ENCODE results near the gene ROBO4. TPM values are rescaled to one million over a fixed set of nuclear protein-coding genes. Genes with fewer than 3 reads are reported as not detected.

The ROBO4 gene
- total and polyA plus RNA-seq, 5 donors = 11.7 to 17.4 (median 16.1) TPM

- Histone ChIP-seq H3K27ac (ENCODE audit: low read length) (no peak within 1 kb of the TSS), H3K4me3 (ENCODE audit: low read length) (no peak within 1 kb of the TSS), H3K4me1 (ENCODE audit: control insufficient read depth, insufficient read depth, low read length) (peaks cover 2% of the 10 kb centered on the region), H3K27me3 (ENCODE audit: control insufficient read depth, insufficient read depth) (no peaks in the 10 kb centered on the region), H3K9me3 (ENCODE audit: control insufficient read depth, low read length) (no peaks in the 10 kb centered on the region)
- 92% methylated on average over 3 of the region's 3 CpGs for WGBS
- intact Hi-C loops (cut with DNase I) = no loop called here
- ATAC-seq (no peak), DNase-seq (no peak)
Observed at GRCh38 chr11:124918950-124919349, 21.3 kb upstream of the ROBO4 start, which contains the start of gene HEPN1. TSS of gene HEPN1 (plus strand) at chr11:124919250.

GRCh38 chr11:124917115-124917637 is 19.5 kb upstream of the ROBO4 start:
- H3K27ac ChIP-seq (ENCODE audit: low read length) = no peak overlapping the region
- no peak overlapping the region for H3K4me3 ChIP-seq (ENCODE audit: low read length)
- intact Hi-C loops (cut with DNase I) = no loop called here
- no peaks in the 10 kb centered on the region for H3K9me3 ChIP-seq (ENCODE audit: control insufficient read depth, low read length)
- ATAC-seq (no peak), DNase-seq (no peak)
- no peaks in the 10 kb centered on the region for H3K27me3 ChIP-seq (ENCODE audit: control insufficient read depth, insufficient read depth)
- H3K4me1 ChIP-seq (ENCODE audit: control insufficient read depth, insufficient read depth, low read length) = peaks cover 2% of the 10 kb centered on the region
- WGBS = 76% methylated on average over 6 of the region's 6 CpGs

GRCh38 chr11:124916370-124916710 is 18.7 kb upstream of the ROBO4 start:
- Histone ChIP-seq H3K4me1 (ENCODE audit: control insufficient read depth, insufficient read depth, low read length) (peaks cover 2% of the 10 kb centered on the region), H3K9me3 (ENCODE audit: control insufficient read depth, low read length) (no peaks in the 10 kb centered on the region), H3K27ac (ENCODE audit: low read length) (no peak overlapping the region), H3K4me3 (ENCODE audit: low read length) (no peak overlapping the region), H3K27me3 (ENCODE audit: control insufficient read depth, insufficient read depth) (no peaks in the 10 kb centered on the region)
- DNase-seq (no peak), ATAC-seq (no peak)
- intact Hi-C loops (cut with DNase I) = no loop called here

- peaks cover 2% of the 10 kb centered on the region for H3K4me1 ChIP-seq (ENCODE audit: control insufficient read depth, insufficient read depth, low read length)
- DNase-seq (no peak), ATAC-seq (no peak)
- H3K9me3 ChIP-seq (ENCODE audit: control insufficient read depth, low read length) = no peaks in the 10 kb centered on the region
- H3K27me3 ChIP-seq (ENCODE audit: control insufficient read depth, insufficient read depth) = no peaks in the 10 kb centered on the region
- no peak overlapping the region for H3K27ac ChIP-seq (ENCODE audit: low read length)
- no peak overlapping the region for H3K4me3 ChIP-seq (ENCODE audit: low read length)
- intact Hi-C loops (cut with DNase I) = no loop called here
- 82% methylated on average over 3 of the region's 3 CpGs for whole genome bisulfite sequencing
Observed at GRCh38 chr11:124915541-124916369, 18.1 kb upstream of the ROBO4 start.

GRCh38 chr11:124902616-124903015 is 5.0 kb upstream of the ROBO4 start:
- WGBS = 96% methylated on average over 1 of the region's 1 CpG
- no peaks in the 10 kb centered on the region for H3K9me3 ChIP-seq (ENCODE audit: control insufficient read depth, low read length)
- ATAC-seq (no peak), DNase-seq (no peak)
- intact Hi-C loops (cut with DNase I) = no loop called here
- no peak overlapping the region for H3K4me3 ChIP-seq (ENCODE audit: low read length)
- no peaks in the 10 kb centered on the region for H3K27me3 ChIP-seq (ENCODE audit: control insufficient read depth, insufficient read depth)
- no peak overlapping the region for H3K27ac ChIP-seq (ENCODE audit: low read length)
- peaks cover 3% of the 10 kb centered on the region for H3K4me1 ChIP-seq (ENCODE audit: control insufficient read depth, insufficient read depth, low read length)

- H3K4me1 ChIP-seq (ENCODE audit: control insufficient read depth, insufficient read depth, low read length) = peaks cover 3% of the 10 kb centered on the region
- intact Hi-C loops (cut with DNase I) = no loop called here
- H3K4me3 ChIP-seq (ENCODE audit: low read length) = no peak overlapping the region
- no peaks in the 10 kb centered on the region for H3K27me3 ChIP-seq (ENCODE audit: control insufficient read depth, insufficient read depth)
- peak in 1 of 3 donors; percentile 56 for DNase-seq
- peak in 1 of 2 donors; percentile 11 for ATAC-seq
- 70% methylated on average over 5 of the region's 5 CpGs for WGBS
- H3K27ac ChIP-seq (ENCODE audit: low read length) = peak overlapping the region; percentile 88
- no peaks in the 10 kb centered on the region for H3K9me3 ChIP-seq (ENCODE audit: control insufficient read depth, low read length)
Observed at GRCh38 chr11:124900464-124900863, 2.8 kb upstream of the ROBO4 start.

GRCh38 chr11:124899383-124900145 is 1.9 kb upstream of the ROBO4 start:
- Histone ChIP-seq H3K4me1 (ENCODE audit: control insufficient read depth, insufficient read depth, low read length) (peaks cover 3% of the 10 kb centered on the region), H3K27ac (ENCODE audit: low read length) (peak overlapping the region; percentile 85), H3K27me3 (ENCODE audit: control insufficient read depth, insufficient read depth) (no peaks in the 10 kb centered on the region), H3K4me3 (ENCODE audit: low read length) (no peak overlapping the region), H3K9me3 (ENCODE audit: control insufficient read depth, low read length) (no peaks in the 10 kb centered on the region)
- DNase-seq (no peak), ATAC-seq (no peak)
- WGBS = 54% methylated on average over 6 of the region's 6 CpGs
- intact Hi-C loops (cut with DNase I) = no loop called here

- peaks cover 3% of the 10 kb centered on the region for H3K4me1 ChIP-seq (ENCODE audit: control insufficient read depth, insufficient read depth, low read length)
- peak; percentile 68 to 88 (median 86) for DNase-seq
Observed at GRCh38 chr11:124898711-124899110, 1.0 kb upstream of the ROBO4 start.

GRCh38 chr11:124898263-124898680 is 607 bp upstream of the ROBO4 start:
- WGBS = 41% methylated on average over 3 of the region's 3 CpGs
- H3K27ac ChIP-seq (ENCODE audit: low read length) = peak overlapping the region; percentile 85
- no peaks in the 10 kb centered on the region for H3K27me3 ChIP-seq (ENCODE audit: control insufficient read depth, insufficient read depth)
- ATAC-seq (peak; percentile 7 to 67), DNase-seq (no peak)
- intact Hi-C loops (cut with DNase I) = no loop called here
- peaks cover 3% of the 10 kb centered on the region for H3K4me1 ChIP-seq (ENCODE audit: control insufficient read depth, insufficient read depth, low read length)
- H3K9me3 ChIP-seq (ENCODE audit: control insufficient read depth, low read length) = no peaks in the 10 kb centered on the region
- no peak overlapping the region for H3K4me3 ChIP-seq (ENCODE audit: low read length)

More at GRCh38 chr11:124898711-124899110, 1.0 kb upstream of the ROBO4 start:
- Histone ChIP-seq H3K9me3 (ENCODE audit: control insufficient read depth, low read length) (no peaks in the 10 kb centered on the region), H3K4me3 (ENCODE audit: low read length) (no peak overlapping the region), H3K27ac (ENCODE audit: low read length) (peak overlapping the region; percentile 85), H3K27me3 (ENCODE audit: control insufficient read depth, insufficient read depth) (no peaks in the 10 kb centered on the region)
- peak; percentile 78 to 80 for ATAC-seq
- intact Hi-C loops (cut with DNase I) = no loop called here
- 29% methylated on average over 5 of the region's 5 CpGs for WGBS

- intact Hi-C loops (cut with DNase I) = no loop called here
- no peaks in the 10 kb centered on the region for H3K27me3 ChIP-seq (ENCODE audit: control insufficient read depth, insufficient read depth)
- H3K9me3 ChIP-seq (ENCODE audit: control insufficient read depth, low read length) = no peaks in the 10 kb centered on the region
- H3K4me1 ChIP-seq (ENCODE audit: control insufficient read depth, insufficient read depth, low read length) = peaks cover 3% of the 10 kb centered on the region
- H3K27ac ChIP-seq (ENCODE audit: low read length) = peak overlapping the region; percentile 46
- DNase-seq = peak; percentile 65 to 88 (median 86)
- H3K4me3 ChIP-seq (ENCODE audit: low read length) = peak overlapping the region; percentile 36
- peak; percentile 45 to 67 for ATAC-seq
- WGBS = 61% methylated on average over 9 of the region's 9 CpGs
Observed at GRCh38 chr11:124896821-124897391, 759 bp downstream of the ROBO4 start.

Measured in right cardiac atrium (tissue), 5 donors.